T follicular helper cell (primary cell): ENCODE results near the gene INO80C.
"Not testable (repeated sequence)": the region's sequence is repeated elsewhere in the genome, so short reads cannot be mapped to it uniquely, and the experiment has no call there.

ENCODE experiments used
- DNase-seq: peaks from one replicate; pipeline ENCODE4 v3.0.0-alpha.2; 2020; ENCODE audit warnings: low read depth

INO80C gene

DNA sequence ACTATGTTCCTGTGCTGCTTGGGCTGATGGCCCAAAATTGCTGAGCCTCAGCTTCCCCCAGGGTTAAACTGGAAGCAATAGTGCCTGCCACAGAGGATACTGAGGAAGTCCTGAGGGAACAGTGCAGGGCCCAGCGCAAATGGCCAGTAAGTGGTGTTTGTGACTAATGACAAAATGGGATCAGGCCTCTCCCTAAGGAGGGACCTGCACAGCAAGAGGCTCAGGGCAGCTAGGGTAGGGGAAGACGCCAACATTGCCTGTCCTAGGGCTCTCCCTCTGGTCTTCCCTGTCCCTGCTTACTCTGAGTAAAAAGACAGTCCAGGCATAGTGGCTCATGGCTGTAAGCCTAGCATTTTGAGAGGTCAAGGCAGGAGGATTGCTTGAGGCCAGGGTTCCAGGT is 37.8 kb downstream of the INO80C start:
- no peak for DNase-seq

- DNase-seq: no peak
Observed at GRCh38 chr18:35458677-35459441, 38.9 kb downstream of the INO80C start.

GRCh38 chr18:35458271-35458670 is 39.5 kb downstream of the INO80C start:
- no peak for DNase-seq

DNA sequence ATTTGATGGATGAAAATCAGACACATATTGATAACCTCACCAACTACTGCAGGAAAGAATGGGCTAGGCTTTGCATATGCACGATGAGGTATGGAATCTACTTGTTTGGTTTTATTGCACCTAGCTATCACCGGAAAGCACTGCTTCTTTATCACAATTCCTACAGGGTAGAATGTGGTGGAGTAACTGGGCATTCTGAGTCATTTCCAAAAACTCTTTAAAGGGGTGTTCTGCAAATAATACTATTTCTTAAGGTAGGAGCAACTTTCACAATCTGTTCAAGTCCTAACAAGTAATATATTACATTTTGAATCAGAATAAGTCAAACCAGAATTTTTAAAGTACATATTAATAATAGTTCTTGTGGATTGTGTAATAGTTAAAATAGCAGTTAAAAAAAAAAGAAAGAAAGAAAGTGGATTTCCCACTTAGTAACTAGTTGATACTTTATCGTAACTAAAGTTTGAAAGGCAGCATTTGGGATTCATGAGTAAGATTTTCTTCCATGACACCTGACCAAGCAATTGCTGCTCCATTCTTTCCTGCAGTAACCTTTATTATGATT is 40.5 kb downstream of the INO80C start:
- no peak for DNase-seq

DNA sequence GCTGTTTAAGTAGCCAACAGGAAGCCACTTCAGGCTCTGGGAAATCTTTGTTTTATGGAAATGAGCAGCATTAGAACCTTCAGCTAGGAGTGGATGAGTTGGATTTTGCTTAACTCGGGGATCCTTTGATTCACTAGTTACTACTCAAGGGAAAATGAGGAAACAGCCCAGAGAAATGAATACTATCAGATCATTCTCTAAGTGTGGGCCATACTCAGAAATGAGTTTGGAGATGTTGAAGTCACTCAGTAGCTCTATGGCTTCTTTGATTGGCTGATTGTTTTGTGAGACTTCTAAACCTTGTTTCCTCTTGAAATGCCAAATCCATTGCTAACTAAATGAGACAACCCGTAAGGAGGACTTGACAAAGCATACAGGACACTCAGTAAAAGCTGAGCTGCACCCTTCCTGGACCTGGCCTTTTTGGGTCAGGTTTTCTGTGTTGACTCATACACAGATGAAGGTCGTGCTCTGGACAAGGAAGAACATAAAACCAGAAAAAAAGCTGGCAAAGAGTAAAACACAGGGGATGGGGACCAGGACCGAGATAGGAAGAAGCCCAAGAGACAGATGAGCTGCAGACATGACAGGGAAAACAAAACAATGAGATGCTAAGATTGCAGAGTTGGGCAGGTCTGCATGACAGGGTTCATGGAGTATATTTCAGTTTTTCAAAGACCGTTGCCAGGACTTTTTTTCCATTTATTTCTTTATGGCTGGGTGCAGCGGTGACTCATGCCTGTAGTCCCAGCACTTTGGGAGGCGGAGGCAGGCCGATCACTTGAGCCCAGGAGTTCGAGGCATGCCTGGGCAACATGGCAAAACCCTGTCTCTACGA is 41.6 kb downstream of the INO80C start:
- no peak for DNase-seq

DNA sequence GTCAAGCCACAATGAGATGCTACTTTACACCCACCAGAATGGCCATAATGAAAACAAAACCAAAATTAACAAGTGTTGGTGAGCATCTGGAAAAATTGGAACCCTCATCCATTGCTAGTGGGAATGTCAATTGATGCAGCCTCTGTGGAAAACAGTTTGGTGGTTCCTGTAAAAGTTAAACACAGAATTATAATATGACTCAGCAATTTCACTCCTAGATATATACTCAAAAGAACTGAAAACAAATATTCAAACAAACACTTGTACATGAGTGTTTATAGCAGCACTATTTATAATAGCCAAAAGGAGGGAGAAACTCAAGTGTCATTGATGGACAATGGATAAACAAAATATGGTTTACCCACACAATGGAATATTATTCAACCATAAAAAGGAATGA is 43.0 kb downstream of the INO80C start:
- no peak for DNase-seq

DNA sequence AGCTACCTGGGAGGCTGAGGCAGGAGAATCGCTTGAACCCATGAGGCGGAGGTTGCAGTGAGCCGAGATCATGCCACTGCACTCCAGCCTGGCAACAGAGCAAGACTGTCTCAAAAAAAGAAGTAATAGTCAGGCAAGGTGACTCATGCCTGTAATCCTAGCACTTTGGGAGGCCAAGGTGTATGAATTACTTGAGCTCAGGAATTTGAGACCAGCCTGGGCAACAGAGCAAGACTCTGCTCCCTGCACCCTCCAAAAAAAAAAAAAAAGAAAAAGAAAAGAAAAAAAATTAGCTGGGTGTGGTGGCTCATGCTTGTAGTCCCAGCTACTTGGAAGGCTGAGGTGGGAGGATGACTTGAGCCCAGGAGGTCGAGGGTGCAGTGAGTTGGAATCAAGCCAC is 44.7 kb downstream of the INO80C start:
- not testable (repeated sequence) for DNase-seq

- no peak for DNase-seq
Observed at GRCh38 chr18:35451916-35452315, 45.8 kb downstream of the INO80C start.

GRCh38 chr18:35451032-35451431 is 46.7 kb downstream of the INO80C start:
- DNase-seq: no peak

DNA sequence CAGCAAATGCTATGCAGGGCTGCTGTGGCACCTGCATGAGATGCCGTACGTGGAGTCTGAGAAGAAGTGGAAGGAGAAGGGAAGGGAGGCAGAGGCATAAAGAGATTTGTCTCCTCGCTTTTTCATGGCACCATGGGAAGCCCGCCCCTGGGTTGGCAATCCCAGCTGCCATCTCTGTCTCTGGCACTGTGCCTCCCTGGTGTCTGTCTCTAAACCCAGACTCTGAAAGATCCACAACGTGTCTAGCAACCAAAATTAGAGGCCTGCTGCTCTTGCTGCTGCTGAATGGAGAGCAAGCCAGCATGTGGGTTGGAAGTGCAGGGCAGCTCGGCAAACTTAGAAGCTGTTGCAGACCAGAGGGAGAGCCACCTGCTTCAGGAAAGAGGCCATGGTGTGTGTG is 53.1 kb downstream of the INO80C start:
- DNase-seq: no peak

- DNase-seq: no peak
Observed at GRCh38 chr18:35443847-35444246, 53.9 kb downstream of the INO80C start.

DNA sequence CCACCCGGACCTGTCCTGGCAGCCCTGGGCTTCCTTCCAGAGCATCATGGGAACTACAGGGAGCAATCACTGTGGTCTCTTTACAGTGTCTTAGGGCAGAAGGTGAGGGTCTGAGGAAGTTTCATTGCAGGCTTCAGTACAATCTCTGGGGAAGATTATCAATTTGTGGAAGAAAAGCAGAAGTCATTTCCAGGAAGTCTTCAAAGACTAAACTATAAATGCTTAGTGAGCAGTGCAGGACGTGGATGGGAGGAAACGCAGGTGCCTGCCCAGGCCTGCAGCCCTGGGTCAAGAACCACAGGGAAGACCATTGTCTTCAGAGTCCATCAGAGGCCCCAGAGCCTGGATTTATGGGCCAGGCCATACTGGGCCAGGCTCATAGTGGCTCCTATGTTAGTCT is 54.3 kb downstream of the INO80C start:
- DNase-seq: no peak

GRCh38 chr18:35442701-35443100 is 55.1 kb downstream of the INO80C start:
- DNase-seq: no peak

GRCh38 chr18:35441857-35442595 is 55.7 kb downstream of the INO80C start:
- no peak for DNase-seq

GRCh38 chr18:35438480-35439234 is 59.1 kb downstream of the INO80C start:
- no peak for DNase-seq

DNA sequence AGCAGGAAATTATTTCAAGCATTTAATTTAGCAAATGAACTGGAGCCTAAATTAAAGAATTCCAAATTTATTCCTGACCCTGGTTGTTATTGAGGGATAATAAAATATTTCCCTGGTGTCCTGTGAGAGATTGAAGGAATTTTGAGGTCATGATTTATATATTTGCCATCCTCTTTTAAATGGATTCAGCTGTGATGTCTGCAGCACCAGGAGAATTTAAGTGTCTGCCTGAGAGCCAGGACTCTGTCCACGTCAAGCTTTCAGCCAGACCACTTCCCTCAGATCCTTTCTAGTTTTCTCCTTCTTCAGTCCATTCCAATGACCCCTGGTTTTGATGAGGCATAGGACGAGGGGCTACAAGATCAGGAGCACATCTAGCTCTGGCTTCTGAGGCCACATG is 59.9 kb downstream of the INO80C start:
- DNase-seq: no peak

DNA sequence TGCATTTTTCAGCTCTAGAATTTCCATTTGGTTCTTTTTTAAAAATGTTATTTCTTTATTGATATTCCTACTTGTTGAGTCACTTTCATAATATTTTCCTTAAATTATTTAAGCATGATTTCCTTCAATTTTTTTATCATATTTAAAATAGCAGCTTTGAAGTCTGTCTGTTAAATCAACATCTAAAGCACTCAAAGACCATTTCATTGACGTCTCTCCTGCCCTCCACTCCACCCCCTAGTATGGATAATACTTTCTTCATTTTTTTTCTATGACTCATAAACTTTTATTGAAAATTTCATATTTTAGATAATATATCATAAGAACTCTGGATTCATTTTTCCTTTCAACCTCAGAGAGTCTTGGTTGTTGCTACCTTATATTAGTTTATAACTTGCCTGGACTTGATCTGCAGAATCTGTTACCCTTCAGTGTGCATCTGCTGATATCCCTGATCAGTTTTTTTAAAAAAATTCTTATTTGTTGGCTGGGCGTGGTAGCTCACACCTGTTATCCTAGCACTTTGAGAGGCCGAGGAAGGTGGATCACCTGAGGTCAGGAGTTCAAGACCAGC is 61.6 kb downstream of the INO80C start:
- DNase-seq: no peak

- no peak for DNase-seq
Observed at GRCh38 chr18:35435401-35435800, 62.4 kb downstream of the INO80C start.

GRCh38 chr18:35432565-35433001 is 65.2 kb downstream of the INO80C start:
- no peak for DNase-seq

DNA sequence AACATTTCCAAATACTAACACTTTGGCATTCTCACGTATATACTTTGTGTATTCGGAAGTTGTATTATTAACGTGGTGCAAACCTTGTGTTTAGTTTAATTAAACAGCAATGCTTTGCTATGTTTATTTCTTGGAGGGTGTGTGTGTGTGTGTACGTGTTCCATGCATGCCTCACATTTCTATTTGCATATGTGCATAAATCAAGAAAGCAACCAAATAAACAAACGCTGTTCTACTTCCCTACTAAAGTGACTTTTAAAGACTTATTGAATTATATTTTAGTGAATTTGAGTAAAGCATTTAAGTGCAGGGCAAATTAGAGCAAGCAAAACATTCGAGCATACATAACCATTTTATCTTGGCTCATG is 66.4 kb downstream of the INO80C start:
- no peak for DNase-seq

DNA sequence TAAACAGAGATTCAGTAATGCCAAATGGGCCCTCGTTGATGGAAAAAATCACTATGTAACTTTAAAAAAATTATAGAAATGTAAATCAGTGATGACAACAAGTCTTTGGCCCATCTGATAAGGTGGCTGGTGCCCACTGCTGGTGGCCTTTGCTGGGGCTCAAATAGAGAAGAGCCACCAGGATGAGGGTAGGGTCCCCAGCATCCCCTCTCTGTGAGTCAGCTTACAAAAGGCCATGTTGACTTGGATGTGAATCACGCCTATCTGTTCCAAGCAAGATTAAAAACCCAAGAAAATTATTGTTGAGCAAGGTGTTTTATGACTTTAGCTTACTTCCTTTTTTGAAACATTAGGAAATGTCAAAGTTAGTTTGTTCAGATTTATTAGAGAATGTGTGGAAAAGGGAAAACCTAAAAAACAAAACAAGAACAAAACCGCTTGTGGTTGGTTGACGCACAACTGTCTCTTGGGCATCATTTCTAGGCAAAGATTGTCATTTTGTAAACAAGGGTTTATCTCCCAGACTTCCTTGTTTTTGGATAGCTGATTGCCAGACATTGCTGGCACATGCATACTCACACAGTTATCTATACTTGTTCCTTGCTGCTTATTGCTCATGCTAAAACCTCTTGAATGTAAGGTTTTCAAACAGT is 66.9 kb downstream of the INO80C start:
- DNase-seq: no peak
